PC-3 (cell line): ENCODE results near the gene MYO1F.

ENCODE experiments used
- CTCF ChIP-seq: fragments of 300-600 bp; sonication (generic); conservative IDR thresholded peaks from 2 replicates; pipeline ENCODE4 v1.5.1; 2017; ENCODE audit warnings: antibody characterized with exemption, low read depth, mild to moderate bottlenecking, low read length
- EZH2phosphoT487 ChIP-seq: fragments of 300-600 bp; sonication (generic); IDR thresholded peaks from 2 replicates; pipeline ENCODE4 v1.6.1; 2018; ENCODE audit warnings: mild to moderate bottlenecking, antibody characterized with exemption, low read length, borderline replicate concordance

GRCh38 chr19:8501981-8502380 lies 75.3 kb downstream of the MYO1F start:
- TF ChIP-seq EZH2phosphoT487 (no peak), CTCF (no peak)
